Endothelial cell of umbilical vein (primary cell): ENCODE data around the gene TNFRSF21.

ENCODE experiments used
- CTCF ChIP-seq, 2 donors: IDR thresholded peaks; 1 replicate in 1 of 2; 2 replicates in 1 of 2; pipeline ENCODE4 v1.5.1; 2011; ENCODE audit warnings: low read length in 2 of 2, mild to moderate bottlenecking in 2 of 2, moderate library complexity in 2 of 2, control low read depth in 1 of 2, inconsistent platforms in 1 of 2, low read depth in 1 of 2; ENCODE audit not compliant: insufficient read depth in 1 of 2; ENCODE audit errors: extremely low read depth in 1 of 2
- EZH2 ChIP-seq: IDR thresholded peaks from 2 replicates; pipeline ENCODE4 v1.6.1; 2012; ENCODE audit warnings: borderline replicate concordance, low read depth, mild to moderate bottlenecking, moderate library complexity, low read length, inconsistent platforms; ENCODE audit not compliant: severe bottlenecking
- GATA2 ChIP-seq: IDR thresholded peaks from 2 replicates; pipeline ENCODE4 v1.7.0; 2011; ENCODE audit warnings: low read depth, mild to moderate bottlenecking, moderate library complexity, mixed read lengths, low read length; ENCODE audit not compliant: insufficient read length, insufficient read depth
- POLR2A ChIP-seq: IDR thresholded peaks from 2 replicates; pipeline ENCODE4 v1.6.1; 2012; ENCODE audit warnings: low read depth, mild to moderate bottlenecking, control low read depth, low read length
- POLR2AphosphoS5 ChIP-seq: IDR thresholded peaks from 2 replicates; pipeline ENCODE4 v1.6.1; 2012; ENCODE audit warnings: low read depth, mild to moderate bottlenecking, control low read depth, low read length, moderate library complexity; ENCODE audit not compliant: insufficient read depth

DNA sequence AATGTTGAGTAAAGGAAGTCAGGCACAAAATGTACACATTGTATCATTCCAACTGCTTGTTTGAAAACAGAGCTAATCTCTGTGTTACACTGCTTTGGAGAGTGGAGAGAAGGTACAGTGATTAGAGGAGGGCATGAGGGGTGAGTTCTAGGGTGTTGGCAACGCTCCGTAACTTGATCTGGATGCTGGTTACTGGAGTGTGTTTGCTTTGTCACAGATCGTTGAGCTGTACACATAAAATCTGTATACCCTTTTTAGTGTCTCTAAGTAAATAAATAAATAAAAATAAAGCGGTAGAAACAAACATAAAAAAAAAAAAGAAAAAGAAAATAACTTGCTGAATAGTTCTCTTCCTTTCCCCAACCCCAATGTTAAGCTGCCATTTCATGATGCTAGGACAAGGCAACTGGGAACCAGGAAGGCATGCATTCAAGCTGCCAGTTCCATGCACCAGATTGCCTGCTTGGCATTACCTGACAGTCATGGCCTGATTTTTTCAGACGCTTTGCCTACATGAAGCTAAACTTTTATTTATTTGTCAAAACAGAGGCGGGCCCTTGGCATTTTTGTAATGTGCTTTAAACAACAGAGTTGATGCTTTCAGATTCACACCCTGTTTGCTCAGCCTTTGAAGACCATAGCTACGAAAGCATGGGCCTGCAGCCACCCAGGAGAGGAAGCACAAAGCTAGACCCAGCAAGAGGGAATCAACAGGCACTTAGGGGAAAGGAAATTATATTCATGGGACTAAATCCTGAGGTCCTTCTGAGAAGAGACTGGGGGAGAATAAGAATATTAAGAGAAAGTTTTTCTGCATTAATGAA, 21.2 kb downstream of the TNFRSF21 start:
- TF ChIP-seq GATA2 (no peak), CTCF (IDR thresholded peaks at IDR 0.05; ENCODE audit: extremely low read depth in 1 of 2, insufficient read depth in 1 of 2, low read depth in 1 of 2, low read length in 2 of 2) (no peak), EZH2 (no peak), POLR2AphosphoS5 (no peak), POLR2A (no peak)
